WERI-Rb-1 (cell line): Measurements from ENCODE around the gene CDK10.

Experiments used
- DNase-seq: peaks from one replicate; pipeline ENCODE4 v3.0.0-alpha.2; 2020
- H3K27ac ChIP-seq: fragments of 250-450 bp; sonication (Bioruptor Pico); 2 replicates; pipeline ENCODE4 v1.5.1; 2020; ENCODE audit warnings: mild to moderate bottlenecking, moderate library complexity
- H3K27me3 ChIP-seq: fragments of 250-450 bp; sonication (Bioruptor Pico); 2 replicates; pipeline ENCODE4 v1.5.1; 2021; ENCODE audit warnings: mild to moderate bottlenecking, low read depth, moderate library complexity; ENCODE audit not compliant: insufficient read depth, severe bottlenecking
- H3K36me3 ChIP-seq: fragments of 250-450 bp; sonication (Bioruptor Pico); 2 replicates; pipeline ENCODE4 v1.5.1; 2020; ENCODE audit warnings: mild to moderate bottlenecking, moderate library complexity
- H3K4me3 ChIP-seq: 2 replicates; pipeline ENCODE4 v1.5.1; 2011; ENCODE audit warnings: low read depth, mild to moderate bottlenecking, control low read depth, low read length
- H3K9me3 ChIP-seq: fragments of 250-450 bp; sonication (Bioruptor Pico); 2 replicates; pipeline ENCODE4 v1.5.1; 2021; ENCODE audit warnings: mild to moderate bottlenecking, moderate library complexity; ENCODE audit not compliant: severe bottlenecking
- CTCF ChIP-seq: IDR thresholded peaks from 2 replicates; pipeline ENCODE4 v1.5.1; 2011; ENCODE audit warnings: low read depth, mild to moderate bottlenecking, control low read depth, inconsistent platforms, low read length

Gene CDK10

GRCh38 chr16:89642574-89642973 lies 43.9 kb upstream of the CDK10 start:
- Histone ChIP-seq H3K36me3 (no peaks in the 10 kb centered on the region), H3K9me3 (no peaks in the 10 kb centered on the region), H3K4me3 (no peak overlapping the region), H3K27me3 (no peaks in the 10 kb centered on the region), H3K27ac (no peak overlapping the region)
- DNase-seq = no peak
- TF ChIP-seq CTCF = no peak

- Histone ChIP-seq H3K4me3 (no peak overlapping the region), H3K27ac (no peak overlapping the region), H3K9me3 (no peaks in the 10 kb centered on the region), H3K27me3 (no peaks in the 10 kb centered on the region), H3K36me3 (no peaks in the 10 kb centered on the region)
- no peak for DNase-seq
- no peak for TF ChIP-seq CTCF
Measured at GRCh38 chr16:89643769-89644300, 42.7 kb upstream of the CDK10 start.

GRCh38 chr16:89645122-89645521 lies 41.4 kb upstream of the CDK10 start:
- H3K27ac ChIP-seq = no peak overlapping the region

GRCh38 chr16:89646270-89646669 lies 40.2 kb upstream of the CDK10 start:
- no peak overlapping the region for H3K27ac ChIP-seq
- no peaks in the 10 kb centered on the region for H3K36me3 ChIP-seq
- H3K4me3 ChIP-seq = no peak overlapping the region
- DNase-seq = no peak
- no peaks in the 10 kb centered on the region for H3K9me3 ChIP-seq
- H3K27me3 ChIP-seq = no peaks in the 10 kb centered on the region
- TF ChIP-seq CTCF = no peak

More at GRCh38 chr16:89645122-89645521, 41.4 kb upstream of the CDK10 start:
- TF ChIP-seq CTCF = no peak
- no peaks in the 10 kb centered on the region for H3K9me3 ChIP-seq
- H3K27me3 ChIP-seq = no peaks in the 10 kb centered on the region
- no peak overlapping the region for H3K4me3 ChIP-seq
- H3K36me3 ChIP-seq = no peaks in the 10 kb centered on the region
- no peak for DNase-seq

GRCh38 chr16:89646906-89647305 lies 39.6 kb upstream of the CDK10 start:
- no peak overlapping the region for H3K4me3 ChIP-seq
- no peak for TF ChIP-seq CTCF
- no peak for DNase-seq
- H3K9me3 ChIP-seq = no peaks in the 10 kb centered on the region
- no peaks in the 10 kb centered on the region for H3K27me3 ChIP-seq
- H3K27ac ChIP-seq = no peak overlapping the region
- H3K36me3 ChIP-seq = no peaks in the 10 kb centered on the region

- DNase-seq = no peak
- Histone ChIP-seq H3K4me3 (no peak overlapping the region), H3K27ac (no peak overlapping the region), H3K9me3 (no peaks in the 10 kb centered on the region), H3K36me3 (no peaks in the 10 kb centered on the region), H3K27me3 (no peaks in the 10 kb centered on the region)
- TF ChIP-seq CTCF = no peak
Measured at GRCh38 chr16:89651584-89651983, 34.9 kb upstream of the CDK10 start.
